Hematopoietic multipotent progenitor cell treated with erythropoietin and hydrocortisone succinate and interleukin-3 and kit ligand, for 8 days (in vitro differentiated cells): ENCODE measurements around the gene AGFG2.
"Not testable (repeated sequence)": the region's sequence is repeated elsewhere in the genome, so short reads cannot be mapped to it uniquely, and the experiment has no call there.

Experiments used
- DNase-seq: peaks from one replicate; pipeline ENCODE4 v3.0.0-alpha.2; 2015

The AGFG2 gene

GRCh38 chr7:100521909-100522593 is 17.0 kb upstream of the AGFG2 start:
- DNase-seq = peak; percentile 57

- not testable (repeated sequence) for DNase-seq
These were observed 15.8 kb upstream of the AGFG2 start for GRCh38 chr7:100523192-100523591.

- DNase-seq = not testable (repeated sequence)
These were observed 10.7 kb upstream of the AGFG2 start for GRCh38 chr7:100528108-100528866.

- peak; percentile 88 for DNase-seq
These were observed 6.6 kb upstream of the AGFG2 start for GRCh38 chr7:100532165-100533022.

GRCh38 chr7:100535982-100536381 is 3.0 kb upstream of the AGFG2 start:
- DNase-seq = not testable (repeated sequence)

GRCh38 chr7:100536695-100537094 is 2.3 kb upstream of the AGFG2 start:
- DNase-seq = not testable (repeated sequence)

- DNase-seq = no peak
These were observed 702 bp upstream of the AGFG2 start for GRCh38 chr7:100538348-100538653.

- DNase-seq = no peak
These were observed 518 bp downstream of the AGFG2 start for GRCh38 chr7:100539436-100540006.

- DNase-seq = no peak
These were observed 1.2 kb downstream of the AGFG2 start for GRCh38 chr7:100540073-100540723.

GRCh38 chr7:100541309-100541708 is 2.3 kb downstream of the AGFG2 start:
- not testable (repeated sequence) for DNase-seq

- no peak for DNase-seq
These were observed 4.6 kb downstream of the AGFG2 start for GRCh38 chr7:100543586-100543985.

- no peak for DNase-seq
These were observed 5.4 kb downstream of the AGFG2 start for GRCh38 chr7:100544386-100544785.

- no peak for DNase-seq
These were observed 6.0 kb downstream of the AGFG2 start for GRCh38 chr7:100544967-100545359.

GRCh38 chr7:100545360-100546128 is 6.5 kb downstream of the AGFG2 start:
- DNase-seq = no peak

- no peak for DNase-seq
These were observed 7.3 kb downstream of the AGFG2 start for GRCh38 chr7:100546129-100546925.

- DNase-seq = no peak
These were observed 8.2 kb downstream of the AGFG2 start for GRCh38 chr7:100546926-100547800.

GRCh38 chr7:100547872-100548271 is 8.9 kb downstream of the AGFG2 start:
- DNase-seq = peak; percentile 44

GRCh38 chr7:100548446-100548845 is 9.4 kb downstream of the AGFG2 start:
- not testable (repeated sequence) for DNase-seq

- no peak for DNase-seq
These were observed 13.5 kb downstream of the AGFG2 start for GRCh38 chr7:100552532-100552931.

- DNase-seq = no peak
These were observed 14.0 kb downstream of the AGFG2 start for GRCh38 chr7:100553032-100553431.
